SK-N-SH (cell line): ENCODE measurements around the gene CCDC88C.

ENCODE experiments used
- CTCF ChIP-seq: fragments of 200-600 bp; sonication (generic); IDR thresholded peaks from 2 replicates; pipeline ENCODE4 v1.6.1; 2017; ENCODE audit warnings: antibody characterized with exemption, mild to moderate bottlenecking, moderate library complexity
- EP300 ChIP-seq, 2 experiments: IDR thresholded peaks; 2 replicates each; pipeline versions ENCODE4 v1.4.0 to v1.6.1; 2012; ENCODE audit warnings: borderline replicate concordance in 1 of 2, low read depth in 1 of 2, low read length in 1 of 2
- FOXM1 ChIP-seq: IDR thresholded peaks from 2 replicates; pipeline ENCODE4 v1.4.0; 2012; ENCODE audit warnings: low read depth, mild to moderate bottlenecking
- NFIC ChIP-seq: IDR thresholded peaks from 2 replicates; pipeline ENCODE4 v1.4.0; 2012; ENCODE audit warnings: borderline replicate concordance
- PBX3 ChIP-seq: IDR thresholded peaks from 2 replicates; pipeline ENCODE4; 2012
- POLR2AphosphoS5 ChIP-seq: IDR thresholded peaks from 2 replicates; pipeline ENCODE4 v1.6.1; 2012; ENCODE audit warnings: low read depth, low read length
- RAD21 ChIP-seq: IDR thresholded peaks from 2 replicates; pipeline ENCODE4 v1.6.1; 2012; ENCODE audit warnings: mild to moderate bottlenecking, low read length
- REST ChIP-seq: IDR thresholded peaks from 2 replicates; pipeline ENCODE4 v1.6.1; 2012; ENCODE audit warnings: mild to moderate bottlenecking, low read depth, low read length, moderate library complexity
- SIN3A ChIP-seq: IDR thresholded peaks from 2 replicates; pipeline ENCODE4 v1.6.1; 2012; ENCODE audit warnings: low read depth, mild to moderate bottlenecking, low read length, moderate library complexity, borderline replicate concordance
- TAF1 ChIP-seq: IDR thresholded peaks from 2 replicates; pipeline ENCODE4 v1.6.1; 2012; ENCODE audit warnings: low read depth, mild to moderate bottlenecking, low read length, moderate library complexity, borderline replicate concordance
- TEAD4 ChIP-seq: IDR thresholded peaks from 2 replicates; pipeline ENCODE4 v1.4.0; 2012; ENCODE audit warnings: mild to moderate bottlenecking, borderline replicate concordance; ENCODE audit not compliant: insufficient read depth
- USF1 ChIP-seq: IDR thresholded peaks from 2 replicates; pipeline ENCODE4 v1.4.0; 2012; ENCODE audit warnings: low read depth, borderline replicate concordance
- USF2 ChIP-seq: fragments of 150-350 bp; IDR thresholded peaks from 2 replicates; pipeline ENCODE4 v1.6.1; 2017; ENCODE audit warnings: antibody characterized with exemption, low read length, low read depth, borderline replicate concordance
- YY1 ChIP-seq: IDR thresholded peaks from 2 replicates; pipeline ENCODE4 v1.4.0; 2012; ENCODE audit warnings: low read depth, mild to moderate bottlenecking

- TF ChIP-seq REST (no peak), CTCF (no peak), TAF1 (no peak), PBX3 (no peak), USF1 (no peak), TEAD4 (no peak), FOXM1 (no peak), POLR2AphosphoS5 (no peak), NFIC (no peak), RAD21 (no peak), USF2 (no peak), YY1 (no peak), SIN3A (no peak), EP300 (IDR thresholded peaks at IDR 0.05; ENCODE audit: borderline replicate concordance in 1 of 2, low read depth in 1 of 2, low read length in 1 of 2) (no peak)
These were observed 175.8 kb downstream of the CCDC88C start for GRCh38 chr14:91241863-91242262.
